IPS-18a (cell line): Measurements from ENCODE around the gene PEAK1.

Source experiments
- H3K27ac ChIP-seq: one replicate; pipeline ENCODE4 v1.5.1; 2013; ENCODE audit warnings: low read length
- H3K27me3 ChIP-seq: one replicate; pipeline ENCODE4 v1.6.1; 2013; ENCODE audit warnings: mild to moderate bottlenecking, low read length; ENCODE audit not compliant: control insufficient read depth, insufficient read depth
- H3K36me3 ChIP-seq: one replicate; pipeline ENCODE4 v1.6.1; 2013; ENCODE audit warnings: low read depth, low read length; ENCODE audit not compliant: control insufficient read depth
- H3K4me1 ChIP-seq: one replicate; pipeline ENCODE4 v1.6.1; 2013; ENCODE audit warnings: low read depth, low read length; ENCODE audit not compliant: control insufficient read depth
- H3K4me3 ChIP-seq: one replicate; pipeline ENCODE4 v1.5.1; 2013; ENCODE audit warnings: low read length
- H3K9ac ChIP-seq: one replicate; pipeline ENCODE4 v1.6.1; 2013; ENCODE audit warnings: mild to moderate bottlenecking, low read length, moderate library complexity
- H3K9me3 ChIP-seq: one replicate; pipeline ENCODE4 v1.6.1; 2013; ENCODE audit warnings: low read depth, low read length; ENCODE audit not compliant: control insufficient read depth

The PEAK1 gene

GRCh38 chr15:77419836-77420609 lies at the start of gene PEAK1:
TSS of gene PEAK1 (minus strand) at chr15:77420104. CDS start at chr15:77181926, 238,178 bp downstream.
- H3K27me3 ChIP-seq, result no peaks in the 10 kb centered on the region
- no peaks in the 10 kb centered on the region for H3K36me3 ChIP-seq
- peak within 1 kb of the TSS; percentile 99 for H3K27ac ChIP-seq
- H3K4me3 ChIP-seq, result peak within 1 kb of the TSS; percentile 98
- no peaks in the 10 kb centered on the region for H3K9me3 ChIP-seq
- H3K9ac ChIP-seq, result peak within 1 kb of the TSS; percentile 84
- H3K4me1 ChIP-seq, result peaks cover 36% of the 10 kb centered on the region

- H3K27ac ChIP-seq, result no peak overlapping the region
- H3K36me3 ChIP-seq, result peaks cover 31% of the 10 kb centered on the region
- no peak overlapping the region for H3K4me3 ChIP-seq
- H3K27me3 ChIP-seq, result no peaks in the 10 kb centered on the region
- peaks cover 5% of the 10 kb centered on the region for H3K4me1 ChIP-seq
- no peak overlapping the region for H3K9ac ChIP-seq
- H3K9me3 ChIP-seq, result no peaks in the 10 kb centered on the region
Observed at GRCh38 chr15:77468896-77469295, 49.0 kb upstream of the PEAK1 start.

GRCh38 chr15:77466521-77466920 lies 46.6 kb upstream of the PEAK1 start:
- Histone ChIP-seq H3K27me3 (no peaks in the 10 kb centered on the region), H3K9ac (no peak overlapping the region), H3K27ac (no peak overlapping the region), H3K4me3 (no peak overlapping the region), H3K36me3 (peaks cover 24% of the 10 kb centered on the region), H3K4me1 (peaks cover 5% of the 10 kb centered on the region), H3K9me3 (no peaks in the 10 kb centered on the region)

GRCh38 chr15:77464129-77464865 lies 44.4 kb upstream of the PEAK1 start:
- peaks cover 19% of the 10 kb centered on the region for H3K36me3 ChIP-seq
- H3K4me3 ChIP-seq, result no peak overlapping the region
- H3K27ac ChIP-seq, result no peak overlapping the region
- H3K4me1 ChIP-seq, result peaks cover 5% of the 10 kb centered on the region
- no peaks in the 10 kb centered on the region for H3K9me3 ChIP-seq
- H3K27me3 ChIP-seq, result no peaks in the 10 kb centered on the region
- H3K9ac ChIP-seq, result no peak overlapping the region

- Histone ChIP-seq H3K9ac (no peak overlapping the region), H3K27ac (no peak overlapping the region), H3K9me3 (no peaks in the 10 kb centered on the region), H3K4me3 (no peak overlapping the region), H3K36me3 (peaks cover 22% of the 10 kb centered on the region), H3K4me1 (peaks cover 10% of the 10 kb centered on the region), H3K27me3 (no peaks in the 10 kb centered on the region)
Observed at GRCh38 chr15:77461486-77461885, 41.6 kb upstream of the PEAK1 start.

- no peaks in the 10 kb centered on the region for H3K27me3 ChIP-seq
- H3K9me3 ChIP-seq, result no peaks in the 10 kb centered on the region
- H3K4me3 ChIP-seq, result no peak overlapping the region
- no peak overlapping the region for H3K27ac ChIP-seq
- peaks cover 10% of the 10 kb centered on the region for H3K4me1 ChIP-seq
- H3K9ac ChIP-seq, result no peak overlapping the region
- H3K36me3 ChIP-seq, result peaks cover 15% of the 10 kb centered on the region
Observed at GRCh38 chr15:77459031-77459430, 39.1 kb upstream of the PEAK1 start.

- Histone ChIP-seq H3K9ac (no peak overlapping the region), H3K4me1 (peaks cover 10% of the 10 kb centered on the region), H3K27ac (no peak overlapping the region)
Observed at GRCh38 chr15:77457905-77458265, 38.0 kb upstream of the PEAK1 start.

GRCh38 chr15:77457191-77457904 lies 37.4 kb upstream of the PEAK1 start:
- peaks cover 10% of the 10 kb centered on the region for H3K36me3 ChIP-seq
- H3K27me3 ChIP-seq, result no peaks in the 10 kb centered on the region
- H3K4me1 ChIP-seq, result peaks cover 10% of the 10 kb centered on the region
- no peak overlapping the region for H3K27ac ChIP-seq
- H3K9ac ChIP-seq, result no peak overlapping the region
- no peak overlapping the region for H3K4me3 ChIP-seq
- no peaks in the 10 kb centered on the region for H3K9me3 ChIP-seq

More at GRCh38 chr15:77457905-77458265, 38.0 kb upstream of the PEAK1 start:
- Histone ChIP-seq H3K4me3 (no peak overlapping the region), H3K36me3 (peaks cover 10% of the 10 kb centered on the region), H3K9me3 (no peaks in the 10 kb centered on the region), H3K27me3 (no peaks in the 10 kb centered on the region)

- Histone ChIP-seq H3K36me3 (peaks cover 10% of the 10 kb centered on the region), H3K27me3 (no peaks in the 10 kb centered on the region), H3K4me3 (no peak overlapping the region), H3K4me1 (peaks cover 10% of the 10 kb centered on the region), H3K9me3 (no peaks in the 10 kb centered on the region), H3K27ac (no peak overlapping the region), H3K9ac (no peak overlapping the region)
Observed at GRCh38 chr15:77456746-77457145, 36.8 kb upstream of the PEAK1 start.

- peaks cover 10% of the 10 kb centered on the region for H3K4me1 ChIP-seq
- no peak overlapping the region for H3K27ac ChIP-seq
- H3K27me3 ChIP-seq, result no peaks in the 10 kb centered on the region
- H3K36me3 ChIP-seq, result peaks cover 10% of the 10 kb centered on the region
- no peak overlapping the region for H3K9ac ChIP-seq
- H3K9me3 ChIP-seq, result no peaks in the 10 kb centered on the region
- H3K4me3 ChIP-seq, result no peak overlapping the region
Observed at GRCh38 chr15:77455696-77456321, 35.9 kb upstream of the PEAK1 start.

GRCh38 chr15:77454951-77455350 lies 35.0 kb upstream of the PEAK1 start:
- no peaks in the 10 kb centered on the region for H3K27me3 ChIP-seq
- H3K36me3 ChIP-seq, result peaks cover 10% of the 10 kb centered on the region
- H3K9ac ChIP-seq, result no peak overlapping the region
- H3K4me3 ChIP-seq, result no peak overlapping the region
- H3K9me3 ChIP-seq, result no peaks in the 10 kb centered on the region
- H3K4me1 ChIP-seq, result peaks cover 10% of the 10 kb centered on the region
- no peak overlapping the region for H3K27ac ChIP-seq
